ENCODE data around the gene RNH1. TPM values are rescaled to one million over a fixed set of nuclear protein-coding genes. Genes with fewer than 3 reads are reported as not detected.

RNH1 gene
- total RNA-seq, 4 donors from 2014 or later = 151 to 309 (median 198) TPM

DNA sequence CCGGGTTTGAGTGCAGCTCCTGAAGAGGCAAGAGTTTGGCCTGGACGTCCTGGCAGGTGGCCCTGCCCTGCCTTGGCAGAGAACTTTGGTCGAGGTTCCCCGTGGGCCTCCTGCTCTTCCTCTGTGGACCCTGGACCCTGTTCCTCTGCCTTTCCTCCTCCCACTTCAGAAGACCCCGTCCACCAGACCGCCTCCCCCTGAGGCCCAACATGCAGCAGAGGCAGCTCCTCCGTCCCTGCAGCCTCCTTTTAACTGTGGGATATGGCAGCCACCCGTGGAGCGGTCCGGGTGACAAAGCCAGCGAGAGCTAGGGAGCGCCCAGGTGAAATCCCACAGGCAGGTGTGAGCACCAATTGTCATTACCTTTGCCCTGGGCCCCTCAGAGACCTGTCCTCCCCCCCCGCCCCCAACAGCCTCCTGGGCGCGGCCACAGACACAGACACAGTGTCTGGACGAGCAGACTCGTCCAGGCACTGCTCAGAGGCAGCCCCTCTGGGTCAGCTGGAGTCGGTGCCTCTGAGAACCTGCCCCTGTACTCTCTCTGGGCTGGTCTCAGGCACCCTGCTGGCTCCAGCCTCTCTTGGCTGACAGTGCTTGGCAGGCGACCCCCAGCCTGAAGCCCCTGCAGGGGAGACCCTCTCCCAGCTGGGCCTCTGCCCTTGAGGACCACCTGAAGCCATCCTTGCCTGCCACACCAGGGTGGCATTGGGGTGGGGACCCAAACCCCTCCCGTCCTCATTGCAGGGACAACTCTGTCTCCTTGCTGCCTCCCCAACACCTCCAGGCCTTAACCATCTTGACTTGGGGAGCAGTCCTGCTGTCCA lies 61.1 kb downstream of the RNH1 start:
- no peaks in the 10 kb centered on the region for H3K9me3 ChIP-seq
- WGBS, 2 donors (ENCODE audit: low coverage in 1 of 2) = 43 to 52% methylated on average over 3 to 20 of the region's 20 CpGs
- peak; percentile 77 for DNase-seq
- no peaks in the 10 kb centered on the region for H3K36me3 ChIP-seq
- intact Hi-C loops (cut with DNase I; ENCODE audit: low total_unique reads) = loop anchor here (10.0 kb wide), 1 partner anchor 71 kb away; no protein-coding TSS in a partner anchor
- no peak overlapping the region for H3K4me3 ChIP-seq
- peak overlapping the region; percentile 80 to 98 (median 95) for H3K27ac ChIP-seq
- in situ Hi-C loops (cut with MboI; ENCODE audit: low pct_ligation_motif_present in 1 of 4, low pct_unique_long_range_greater_than_20kb in 1 of 4, low sequenced_read_pairs in 3 of 4) = no loop called here
- H3K4me1 ChIP-seq = peaks cover 16 to 71% (median 54%) of the 10 kb centered on the region in 4 donors
- TF ChIP-seq EP300 (IDR thresholded peaks at IDR 0.05; ENCODE audit: low read depth) = no peak
- TF ChIP-seq POLR2AphosphoS5 (IDR thresholded peaks at IDR 0.05) = peak in 2 of 3 donors; percentile 59 to 62
- TF ChIP-seq, protein P1, sequence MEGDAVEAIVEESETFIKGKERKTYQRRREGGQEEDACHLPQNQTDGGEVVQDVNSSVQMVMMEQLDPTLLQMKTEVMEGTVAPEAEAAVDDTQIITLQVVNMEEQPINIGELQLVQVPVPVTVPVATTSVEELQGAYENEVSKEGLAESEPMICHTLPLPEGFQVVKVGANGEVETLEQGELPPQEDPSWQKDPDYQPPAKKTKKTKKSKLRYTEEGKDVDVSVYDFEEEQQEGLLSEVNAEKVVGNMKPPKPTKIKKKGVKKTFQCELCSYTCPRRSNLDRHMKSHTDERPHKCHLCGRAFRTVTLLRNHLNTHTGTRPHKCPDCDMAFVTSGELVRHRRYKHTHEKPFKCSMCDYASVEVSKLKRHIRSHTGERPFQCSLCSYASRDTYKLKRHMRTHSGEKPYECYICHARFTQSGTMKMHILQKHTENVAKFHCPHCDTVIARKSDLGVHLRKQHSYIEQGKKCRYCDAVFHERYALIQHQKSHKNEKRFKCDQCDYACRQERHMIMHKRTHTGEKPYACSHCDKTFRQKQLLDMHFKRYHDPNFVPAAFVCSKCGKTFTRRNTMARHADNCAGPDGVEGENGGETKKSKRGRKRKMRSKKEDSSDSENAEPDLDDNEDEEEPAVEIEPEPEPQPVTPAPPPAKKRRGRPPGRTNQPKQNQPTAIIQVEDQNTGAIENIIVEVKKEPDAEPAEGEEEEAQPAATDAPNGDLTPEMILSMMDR (IDR thresholded peaks at IDR 0.05) = no peak
- TF ChIP-seq POLR2A (IDR thresholded peaks at IDR 0.05) = peak; percentile 55
- peaks cover 18% of the 10 kb centered on the region for H3K27me3 ChIP-seq

Other genes with a start within 250 kb of the RNH1 start
- 1 to 10 TPM in 2 of 4 donors, not detected in 2; 1.8 to 2.1 TPM for gene NLRP6, start 228.8 kb downstream of the RNH1 start, total RNA-seq
- 100 to 1,000 TPM in 1 of 4 donors, 10 to 100 TPM in 3; 15.4 to 117 (median 30.8) TPM for gene PGGHG, start 218.1 kb downstream of the RNH1 start, total RNA-seq
- not detected for gene IFITM5, start 207.7 kb downstream of the RNH1 start, total RNA-seq
- gene IFITM2, start 199.4 kb downstream of the RNH1 start, total RNA-seq = 10 to 100 TPM; 19.1 to 78.6 (median 49.8) TPM
- 100 to 1,000 TPM in 1 of 4 donors, 10 to 100 TPM in 3; 19.9 to 109 (median 60.5) TPM for gene IFITM1, start 193.2 kb downstream of the RNH1 start, total RNA-seq
- gene IFITM3, start 186.4 kb downstream of the RNH1 start, total RNA-seq = 100 to 1,000 TPM in 3 of 4 donors, 10 to 100 TPM in 1; 88.2 to 139 (median 123) TPM
- 1 to 10 TPM in 2 of 4 donors, under 1 TPM in 1, not detected in 1; 0.82 to 3.0 (median 1.3) TPM for gene B4GALNT4, start 137.7 kb downstream of the RNH1 start, total RNA-seq
- gene PKP3, start 113.0 kb downstream of the RNH1 start, total RNA-seq = 100 to 1,000 TPM; 159 to 359 (median 200) TPM
- 100 to 1,000 TPM; 107 to 344 (median 148) TPM for gene SIGIRR, start 92.2 kb downstream of the RNH1 start, total RNA-seq
- gene ANO9, start 65.2 kb downstream of the RNH1 start, total RNA-seq = 100 to 1,000 TPM; 117 to 490 (median 296) TPM
- gene PTDSS2, start 57.0 kb downstream of the RNH1 start, total RNA-seq = 100 to 1,000 TPM in 2 of 4 donors, 10 to 100 TPM in 2; 28.5 to 264 (median 76.0) TPM
- 10 to 100 TPM; 31.0 to 57.1 (median 33.9) TPM for gene HRAS, start 28.3 kb upstream of the RNH1 start, total RNA-seq
- gene LRRC56, start 30.3 kb upstream of the RNH1 start, total RNA-seq = 1 to 10 TPM; 2.3 to 8.4 (median 3.1) TPM
- gene LMNTD2, start 53.5 kb upstream of the RNH1 start, total RNA-seq = 10 to 100 TPM; 14.8 to 89.0 (median 16.6) TPM
- gene RASSF7, start 53.7 kb upstream of the RNH1 start, total RNA-seq = 100 to 1,000 TPM; 131 to 247 (median 213) TPM
- gene PHRF1, start 69.2 kb upstream of the RNH1 start, total RNA-seq = 10 to 100 TPM; 28.4 to 60.6 (median 43.2) TPM
- gene IRF7, start 108.7 kb upstream of the RNH1 start, total RNA-seq = 100 to 1,000 TPM in 1 of 4 donors, 10 to 100 TPM in 3; 40.4 to 122 (median 49.9) TPM
- 1,000 to 10,000 TPM in 1 of 4 donors, 100 to 1,000 TPM in 3; 256 to 1,063 (median 597) TPM for gene CDHR5, start 117.7 kb upstream of the RNH1 start, total RNA-seq
- not detected for gene SCT, start 119.9 kb upstream of the RNH1 start, total RNA-seq
- gene DRD4, start 130.0 kb upstream of the RNH1 start, total RNA-seq = not detected
- gene DEAF1, start 188.0 kb upstream of the RNH1 start, total RNA-seq = 10 to 100 TPM; 24.4 to 84.5 (median 34.0) TPM
- 100 to 1,000 TPM in 1 of 4 donors, 10 to 100 TPM in 3; 19.3 to 121 (median 41.8) TPM for gene TMEM80, start 188.6 kb upstream of the RNH1 start, total RNA-seq
- 1,000 to 10,000 TPM in 1 of 4 donors, 100 to 1,000 TPM in 3; 257 to 1,130 (median 322) TPM for gene EPS8L2, start 199.0 kb upstream of the RNH1 start, total RNA-seq
- 100 to 1,000 TPM; 124 to 164 (median 141) TPM for gene TALDO1, start 240.2 kb upstream of the RNH1 start, total RNA-seq